ENCODE results near the gene PTPRH. TPM values are rescaled to one million over a fixed set of nuclear protein-coding genes. Genes with fewer than 3 reads are reported as not detected.
"Not testable (repeated sequence)": the region's sequence is repeated elsewhere in the genome, so short reads cannot be mapped to it uniquely, and the experiment has no call there.

PTPRH gene
- total RNA-seq, 1 donor from 2014 or later: 0.64 TPM

- H3K27ac ChIP-seq: no peak overlapping the region
- intact Hi-C loops (cut with DNase I): no loop called here
- no peak overlapping the region for H3K4me3 ChIP-seq
- no peaks in the 10 kb centered on the region for H3K36me3 ChIP-seq
- no peaks in the 10 kb centered on the region for H3K4me1 ChIP-seq
- H3K9me3 ChIP-seq: no peaks in the 10 kb centered on the region
- no peak for DNase-seq (ENCODE audit: low spot score in 2 of 2)
- peaks cover 32% of the 10 kb centered on the region for H3K27me3 ChIP-seq
- TF ChIP-seq CTCF (IDR thresholded peaks at IDR 0.05): no peak
Measured at GRCh38 chr19:55158848-55159749, 50.2 kb downstream of the PTPRH start.

- intact Hi-C loops (cut with DNase I): no loop called here
Measured at GRCh38 chr19:55158423-55158822, 50.9 kb downstream of the PTPRH start.

GRCh38 chr19:55157064-55157908, 52.0 kb downstream of the PTPRH start, which contains the start of gene TNNI3:
TNNI3 (minus strand) TSS chr19:55157732; CDS start chr19:55157589, 143 bp downstream.
- H3K9me3 ChIP-seq: no peaks in the 10 kb centered on the region
- no peak for DNase-seq (ENCODE audit: low spot score in 2 of 2)
- no peak within 1 kb of the TSS for H3K4me3 ChIP-seq
- intact Hi-C loops (cut with DNase I): no loop called here
- no peaks in the 10 kb centered on the region for H3K36me3 ChIP-seq
- no peaks in the 10 kb centered on the region for H3K4me1 ChIP-seq
- no peak for TF ChIP-seq CTCF (IDR thresholded peaks at IDR 0.05)
- H3K27ac ChIP-seq: no peak within 1 kb of the TSS
- peaks cover 30% of the 10 kb centered on the region for H3K27me3 ChIP-seq

More at GRCh38 chr19:55158423-55158822, 50.9 kb downstream of the PTPRH start:
- no peaks in the 10 kb centered on the region for H3K36me3 ChIP-seq
- H3K9me3 ChIP-seq: no peaks in the 10 kb centered on the region
- no peak overlapping the region for H3K4me3 ChIP-seq
- peaks cover 32% of the 10 kb centered on the region for H3K27me3 ChIP-seq
- DNase-seq (ENCODE audit: low spot score in 2 of 2): no peak
- no peaks in the 10 kb centered on the region for H3K4me1 ChIP-seq
- no peak overlapping the region for H3K27ac ChIP-seq
- no peak for TF ChIP-seq CTCF (IDR thresholded peaks at IDR 0.05)

GRCh38 chr19:55156202-55157063, 52.9 kb downstream of the PTPRH start:
- intact Hi-C loops (cut with DNase I): no loop called here
- no peak for TF ChIP-seq CTCF (IDR thresholded peaks at IDR 0.05)
- Histone ChIP-seq H3K27ac (no peak overlapping the region), H3K27me3 (peaks cover 22% of the 10 kb centered on the region), H3K4me3 (no peak overlapping the region), H3K36me3 (no peaks in the 10 kb centered on the region), H3K9me3 (no peaks in the 10 kb centered on the region), H3K4me1 (no peaks in the 10 kb centered on the region)
- DNase-seq (ENCODE audit: low spot score in 2 of 2): no peak

- DNase-seq (ENCODE audit: low spot score in 2 of 2); H3K36me3 ChIP-seq; H3K4me1 ChIP-seq; intact Hi-C loops (cut with DNase I); H3K4me3 ChIP-seq; H3K9me3 ChIP-seq; H3K27ac ChIP-seq: not testable (repeated sequence)
- H3K27me3 ChIP-seq: peaks cover 15% of the 10 kb centered on the region
Measured at GRCh38 chr19:55155784-55156183, 53.5 kb downstream of the PTPRH start.
